Chondrocyte (in vitro differentiated cells): Measurements from ENCODE around the gene PLXNA4. TPM values are rescaled to one million over a fixed set of nuclear protein-coding genes. Genes with fewer than 3 reads are reported as not detected.

ENCODE experiments used
- DNase-seq: peaks from one replicate; pipeline ENCODE4 v3.0.0; 2021; ENCODE audit warnings: mixed read lengths, low spot score
- H3K27ac Mint-ChIP-seq: one replicate; pipeline ENCODE4 v1.8.0; 2021; ENCODE audit warnings: mild to moderate bottlenecking, moderate library complexity, mixed read lengths; ENCODE audit not compliant: unreplicated experiment
- H3K27me3 Mint-ChIP-seq: 2 replicates; pipeline ENCODE4 v1.8.0; 2021; ENCODE audit warnings: low read depth, mixed read lengths
- H3K36me3 Mint-ChIP-seq: 2 replicates; pipeline ENCODE4 v1.8.0; 2021; ENCODE audit warnings: low read depth, mixed read lengths
- H3K4me1 Mint-ChIP-seq: 2 replicates; pipeline ENCODE4 v1.8.0; 2021; ENCODE audit warnings: low read depth, mild to moderate bottlenecking, mixed read lengths
- H3K4me3 Mint-ChIP-seq: one replicate; pipeline ENCODE4 v1.8.0; 2021; ENCODE audit warnings: mild to moderate bottlenecking, moderate library complexity, mixed read lengths; ENCODE audit not compliant: unreplicated experiment
- H3K9me3 Mint-ChIP-seq: 2 replicates; pipeline ENCODE4 v1.8.0; 2021; ENCODE audit warnings: low read depth, mixed read lengths
- CTCF ChIP-seq: fragments of 200-600 bp; sonication (generic); IDR thresholded peaks from 2 replicates; pipeline ENCODE4 v1.5.0; 2021; ENCODE audit warnings: antibody characterized with exemption, mild to moderate bottlenecking, moderate library complexity
- total RNA-seq: library from RNA; stranded (reverse); gene quantifications from 3 replicates; pipeline ENCODE4 v1.2.1, GENCODE V29; 2021

The PLXNA4 gene
- total RNA-seq, 1 donor from 2014 or later = 11.3 TPM

- H3K4me3 Mint-ChIP-seq = no peak overlapping the region
- H3K27me3 Mint-ChIP-seq = peaks cover 8% of the 10 kb centered on the region
- no peak for TF ChIP-seq CTCF
These were observed 4.0 kb upstream of the PLXNA4 start for GRCh38 chr7:132580277-132580676.

GRCh38 chr7:132579260-132579899 lies 3.1 kb upstream of the PLXNA4 start:
- DNase-seq = no peak
- Mint-ChIP-seq H3K4me1 (peaks cover 25% of the 10 kb centered on the region), H3K27me3 (peaks cover 2% of the 10 kb centered on the region), H3K4me3 (no peak overlapping the region), H3K36me3 (no peaks in the 10 kb centered on the region), H3K27ac (no peak overlapping the region), H3K9me3 (no peaks in the 10 kb centered on the region)
- TF ChIP-seq CTCF = no peak

More at GRCh38 chr7:132580277-132580676, 4.0 kb upstream of the PLXNA4 start:
- Mint-ChIP-seq H3K27ac (no peak overlapping the region), H3K9me3 (no peaks in the 10 kb centered on the region), H3K36me3 (no peaks in the 10 kb centered on the region), H3K4me1 (peaks cover 17% of the 10 kb centered on the region)
- no peak for DNase-seq

GRCh38 chr7:132578826-132579225 lies 2.6 kb upstream of the PLXNA4 start:
- Mint-ChIP-seq H3K27ac (no peak overlapping the region), H3K36me3 (no peaks in the 10 kb centered on the region), H3K4me1 (peaks cover 29% of the 10 kb centered on the region), H3K9me3 (no peaks in the 10 kb centered on the region), H3K4me3 (no peak overlapping the region), H3K27me3 (peaks cover 2% of the 10 kb centered on the region)
- DNase-seq = no peak
- no peak for TF ChIP-seq CTCF

GRCh38 chr7:132578050-132578370 lies 1.7 kb upstream of the PLXNA4 start:
- H3K27me3 Mint-ChIP-seq = peaks cover 2% of the 10 kb centered on the region

More at GRCh38 chr7:132578050-132578370, 1.7 kb upstream of the PLXNA4 start:
- Mint-ChIP-seq H3K4me3 (peak overlapping the region; percentile 71), H3K36me3 (no peaks in the 10 kb centered on the region), H3K9me3 (no peaks in the 10 kb centered on the region), H3K27ac (no peak overlapping the region), H3K4me1 (peaks cover 37% of the 10 kb centered on the region)
- TF ChIP-seq CTCF = no peak
- DNase-seq = no peak
